Amniotic epithelial cell (primary cell): ENCODE measurements around the gene ARID1B.
"Not testable (repeated sequence)": the region's sequence is repeated elsewhere in the genome, so short reads cannot be mapped to it uniquely, and the experiment has no call there.

Experiments
- DNase-seq: peaks from one replicate; pipeline ENCODE4 v3.0.0-alpha.2; 2010; ENCODE audit warnings: low read depth

The ARID1B gene

DNA sequence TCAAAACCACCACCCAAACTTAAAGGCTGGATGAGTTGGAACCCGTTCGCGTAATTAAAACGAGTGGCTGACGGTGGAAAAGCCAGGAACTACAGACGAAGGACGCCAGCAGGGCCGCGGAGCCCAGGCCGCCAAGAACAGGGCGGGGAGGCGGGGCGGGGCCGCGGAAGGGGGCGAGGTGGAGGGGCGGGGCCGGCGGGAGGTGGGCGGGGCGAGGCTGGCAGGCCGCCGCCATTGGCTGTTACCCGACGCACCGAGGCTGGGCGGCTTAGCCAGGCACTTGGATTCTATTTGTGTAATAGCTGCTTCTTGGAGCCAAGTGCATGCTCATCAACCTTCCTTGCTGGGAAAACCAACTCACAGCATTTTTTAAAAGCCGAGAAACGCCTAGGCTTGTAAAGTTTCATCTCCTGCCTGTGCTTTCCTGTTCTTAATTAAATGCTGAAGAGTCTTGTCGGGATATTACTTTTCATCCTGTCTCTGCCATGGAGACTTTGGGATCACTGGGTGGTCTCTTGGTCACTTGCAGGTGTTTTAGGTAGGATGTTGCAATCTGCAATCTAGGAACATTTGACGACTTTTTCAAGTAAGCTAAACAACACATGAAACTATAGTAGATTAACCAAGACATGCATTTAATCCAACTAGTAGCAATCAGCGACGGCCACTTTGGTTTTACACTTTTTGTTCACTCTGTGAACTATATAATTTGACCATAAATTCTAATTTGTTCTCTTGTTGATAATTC, 245.0 kb downstream of the ARID1B start:
- peak; percentile 92 for DNase-seq

DNA sequence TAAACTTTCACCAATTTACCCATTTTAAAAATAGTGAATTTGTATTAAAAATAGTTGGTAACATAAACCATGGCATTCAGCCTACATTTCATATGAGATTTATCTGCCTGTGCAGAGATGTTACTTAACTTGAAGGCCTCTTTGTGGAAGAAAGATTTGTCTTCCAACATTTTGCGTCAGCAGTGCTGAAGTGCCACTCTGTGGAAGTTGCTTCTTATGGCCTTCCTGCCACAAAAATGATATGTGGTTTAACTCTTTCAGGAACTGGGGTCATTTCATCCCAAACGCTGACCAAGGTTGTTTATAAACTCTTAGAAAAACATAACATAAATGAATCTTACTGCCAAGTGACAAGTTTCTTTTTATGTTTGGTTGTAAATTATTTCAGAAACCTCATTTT, 246.8 kb downstream of the ARID1B start:
- DNase-seq, result peak; percentile 90

GRCh38 chr6:157024745-157025144, 247.6 kb downstream of the ARID1B start:
- peak; percentile 44 for DNase-seq

DNA sequence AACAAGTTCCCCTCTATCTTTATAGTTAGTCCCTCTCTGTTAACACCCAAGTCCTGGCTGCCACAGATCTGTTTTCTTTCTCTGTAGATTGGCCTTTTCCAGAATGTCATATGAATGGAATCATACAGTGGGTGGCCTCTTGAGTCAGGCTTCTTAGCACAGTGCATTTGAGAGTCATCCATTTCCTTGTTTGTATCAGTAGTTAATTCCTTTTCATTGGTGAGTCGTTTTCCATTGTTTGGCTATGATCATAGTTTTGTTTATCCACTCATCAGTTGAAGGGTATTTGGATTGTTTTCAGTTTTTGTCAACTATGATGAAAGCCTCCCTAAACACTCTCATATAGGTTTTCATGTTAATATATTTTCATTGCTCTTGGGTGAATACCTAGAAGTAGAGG, 248.3 kb downstream of the ARID1B start:
- peak; percentile 40 for DNase-seq

DNA sequence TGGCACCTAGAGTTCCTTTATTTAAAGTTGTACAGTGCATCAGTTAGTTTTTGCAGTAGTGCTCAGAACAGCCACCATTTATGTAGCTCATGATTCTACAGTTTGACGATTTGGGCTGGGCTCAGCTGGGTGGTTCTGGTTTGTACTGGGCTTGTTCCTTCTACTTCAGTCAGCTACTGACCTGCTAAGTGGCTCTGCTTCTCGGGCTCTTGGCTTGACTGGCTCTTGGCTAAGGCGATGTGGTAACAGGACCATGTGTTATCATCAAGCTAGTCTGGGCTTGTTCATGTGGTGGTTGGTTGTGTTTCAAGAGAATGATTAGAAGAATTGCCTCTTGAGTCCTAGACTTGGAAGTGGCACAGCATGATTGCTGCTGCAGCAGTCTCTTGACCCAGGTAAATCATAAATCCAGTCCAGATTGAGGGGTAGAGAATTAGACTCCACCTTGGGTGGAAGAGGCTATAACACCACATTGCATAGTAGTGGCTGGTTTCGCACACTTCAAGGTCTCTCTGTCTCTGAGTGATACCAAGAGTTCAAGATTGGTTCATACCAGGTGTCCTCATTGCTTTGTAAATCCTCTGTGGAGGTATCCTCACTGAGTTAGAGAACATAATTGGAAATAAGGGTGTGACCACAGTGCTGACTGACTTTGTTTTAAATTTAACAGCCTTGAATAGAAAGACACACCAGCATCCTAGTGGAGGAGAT, 253.0 kb downstream of the ARID1B start:
- peak; percentile 19 for DNase-seq

GRCh38 chr6:157030755-157031154, 253.6 kb downstream of the ARID1B start:
- DNase-seq, result no peak

GRCh38 chr6:157032923-157033322, 255.7 kb downstream of the ARID1B start:
- no peak for DNase-seq

DNA sequence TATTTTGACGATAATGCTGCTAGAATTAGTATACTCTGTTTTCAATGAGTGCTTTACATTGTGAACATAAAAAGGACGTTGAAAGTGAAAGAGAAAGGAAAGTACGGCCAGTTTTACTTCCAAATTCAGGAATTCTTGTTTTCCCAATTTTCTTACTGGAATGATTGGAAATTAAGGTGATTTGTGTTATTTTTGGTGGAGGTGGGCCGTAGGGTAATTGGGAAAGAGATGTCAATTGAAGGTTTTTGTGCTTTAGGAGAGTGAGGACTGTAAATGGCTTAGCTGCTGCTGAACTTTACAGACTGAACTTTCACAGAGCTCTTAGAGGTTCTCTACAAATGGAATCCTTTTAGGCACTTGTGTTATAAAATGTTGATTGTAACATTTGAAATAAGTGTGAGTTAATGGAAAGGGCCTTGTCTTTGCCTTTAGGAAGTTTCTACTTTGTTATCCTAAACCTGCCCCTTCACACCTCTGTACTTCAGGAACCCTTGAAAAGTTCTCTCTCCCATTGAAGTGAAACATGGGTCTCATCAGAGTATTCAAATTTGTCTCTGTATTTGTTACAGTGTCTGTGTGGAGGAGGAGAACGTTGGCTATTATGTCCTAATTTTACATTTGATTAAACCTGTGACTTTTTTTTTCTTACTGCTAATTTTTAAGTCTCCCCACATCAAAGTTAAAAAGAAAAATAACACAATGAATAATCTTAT, 256.4 kb downstream of the ARID1B start:
- no peak for DNase-seq

- DNase-seq, result peak; percentile 65
These were observed 257.5 kb downstream of the ARID1B start for GRCh38 chr6:157034436-157035230.

DNA sequence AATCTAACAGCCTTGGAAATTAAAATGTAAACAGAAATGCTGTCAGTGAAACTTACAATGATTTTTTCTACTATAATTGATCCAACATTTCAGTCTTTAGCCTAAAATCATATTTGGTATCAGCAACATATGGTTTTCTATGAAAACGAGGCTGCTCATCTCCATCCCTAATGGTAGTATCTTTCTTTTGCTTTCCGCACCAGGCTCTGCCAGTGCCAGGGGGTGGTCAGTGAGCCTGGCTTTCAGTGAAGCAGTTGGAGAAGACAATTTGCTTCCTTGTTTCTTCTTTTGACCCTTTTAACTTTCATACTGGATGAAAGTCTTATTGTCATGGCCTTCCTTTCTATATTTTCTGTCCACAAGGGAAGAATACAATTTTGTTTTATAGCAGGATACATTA, 258.4 kb downstream of the ARID1B start:
- DNase-seq, result no peak

DNA sequence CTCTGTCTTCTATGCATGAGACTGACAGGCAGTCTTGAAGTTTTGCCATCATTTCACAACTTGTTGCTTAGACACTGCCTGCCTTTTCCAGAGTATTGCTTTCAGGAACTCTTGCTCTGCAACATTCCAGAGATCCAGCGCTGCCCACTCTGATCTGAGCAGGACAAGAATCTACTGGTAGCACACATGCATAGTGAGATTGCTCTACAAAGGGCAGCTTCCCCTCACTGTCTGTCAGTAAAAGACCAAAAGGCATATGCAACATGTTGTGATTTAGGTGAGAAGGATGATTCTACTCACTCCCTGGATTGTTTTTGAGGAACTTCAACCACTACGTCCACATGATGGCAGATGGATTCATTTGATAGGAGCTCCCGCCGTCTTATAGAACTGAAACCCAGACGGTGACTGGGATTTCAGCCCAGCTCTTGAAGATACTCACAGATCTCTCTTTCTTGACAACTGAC, 259.1 kb downstream of the ARID1B start:
- peak; percentile 83 for DNase-seq

DNA sequence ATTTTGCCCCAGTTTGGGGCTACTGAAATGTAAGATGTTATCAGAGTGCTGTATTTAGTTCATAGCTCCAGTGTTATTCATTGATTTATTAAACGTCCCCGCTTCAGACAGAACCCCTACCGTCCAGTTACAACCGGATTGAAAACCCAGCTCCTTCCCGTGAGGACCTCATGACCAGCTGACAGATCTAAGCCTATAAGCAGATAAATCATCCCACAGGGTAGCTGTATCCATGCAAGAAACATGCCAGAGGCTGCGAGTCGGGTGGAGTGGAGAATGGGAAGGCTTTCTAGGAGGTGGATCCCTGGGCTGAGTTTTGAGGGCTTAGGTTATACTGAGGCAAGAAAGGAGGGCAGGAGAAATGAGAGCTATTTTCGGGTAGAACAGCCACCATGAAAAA, 260.0 kb downstream of the ARID1B start:
- peak; percentile 74 for DNase-seq

GRCh38 chr6:157038610-157039009, 261.4 kb downstream of the ARID1B start:
- DNase-seq, result no peak

DNA sequence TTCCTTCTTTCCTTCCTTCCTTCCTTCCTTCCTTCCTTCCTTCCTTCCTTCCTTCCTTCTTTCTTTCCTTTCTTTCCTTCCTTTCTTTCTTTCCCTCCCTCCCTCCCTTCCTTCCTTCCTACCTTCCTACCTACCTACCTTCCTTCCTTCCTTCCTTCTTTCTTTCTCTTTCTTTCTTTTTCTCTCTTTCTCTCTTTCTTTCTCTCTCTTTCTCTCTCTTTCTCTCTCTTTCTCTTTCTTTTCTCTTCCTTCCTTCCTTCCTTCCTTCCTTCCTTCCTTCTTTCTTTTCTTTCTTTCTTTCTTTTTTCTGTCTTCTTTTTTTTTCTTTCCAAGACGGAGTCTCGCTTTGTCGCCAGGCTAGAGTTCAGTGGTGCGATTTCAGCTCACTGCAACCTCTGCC, 262.5 kb downstream of the ARID1B start:
- DNase-seq, result not testable (repeated sequence)

GRCh38 chr6:157040191-157040590, 263.0 kb downstream of the ARID1B start:
- DNase-seq, result no peak

DNA sequence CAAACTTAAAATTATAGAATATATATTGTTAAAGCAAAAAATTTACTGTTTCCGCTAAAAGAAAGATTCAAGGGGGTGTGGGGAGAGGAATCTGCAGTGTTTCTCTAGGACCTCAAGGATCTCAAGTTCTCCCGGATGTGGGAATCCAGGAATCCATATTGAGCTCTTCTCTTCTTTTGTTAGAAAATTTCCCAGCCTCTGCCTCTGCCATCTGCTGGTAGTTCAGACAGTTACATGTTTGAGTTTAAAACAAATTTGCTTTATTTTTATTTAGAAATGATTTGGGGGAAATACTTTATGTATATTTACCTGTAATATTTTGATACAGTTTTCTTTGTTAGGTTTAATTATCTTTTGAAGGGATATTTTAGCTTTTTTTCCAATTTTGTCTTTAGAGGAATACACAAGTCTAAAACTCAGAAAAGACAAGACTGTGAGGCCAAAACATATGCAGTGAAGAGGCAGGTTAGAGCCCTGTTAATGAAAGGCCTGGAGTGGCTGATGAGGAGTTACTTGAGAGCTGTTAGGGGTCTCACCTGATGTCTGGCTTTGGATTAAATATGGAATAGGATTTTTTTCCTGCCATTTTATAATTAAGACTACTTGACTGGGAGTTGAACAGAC, 268.8 kb downstream of the ARID1B start:
- DNase-seq, result peak; percentile 77

- DNase-seq, result no peak
These were observed 269.6 kb downstream of the ARID1B start for GRCh38 chr6:157046776-157047175.

DNA sequence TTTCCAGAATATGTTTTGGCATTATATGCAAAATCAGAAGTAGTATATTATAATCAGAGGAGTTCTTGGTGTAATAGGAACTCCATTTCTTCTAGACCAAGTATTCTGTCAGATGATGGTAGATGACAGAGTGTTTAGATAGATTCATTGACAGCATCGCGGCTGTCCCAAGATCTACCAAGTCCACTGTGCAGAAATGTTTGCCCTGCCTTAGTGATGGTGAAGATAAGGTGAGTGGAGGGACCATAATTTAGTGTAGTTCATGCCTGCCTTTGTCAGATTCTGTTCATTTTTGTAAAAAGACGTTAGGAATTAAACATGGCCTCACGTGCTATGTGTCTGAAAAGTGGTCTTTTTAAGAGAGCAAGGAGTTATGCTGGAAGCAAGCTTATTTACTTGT, 270.1 kb downstream of the ARID1B start:
- no peak for DNase-seq

GRCh38 chr6:157047951-157048350, 270.8 kb downstream of the ARID1B start:
- DNase-seq, result no peak

DNA sequence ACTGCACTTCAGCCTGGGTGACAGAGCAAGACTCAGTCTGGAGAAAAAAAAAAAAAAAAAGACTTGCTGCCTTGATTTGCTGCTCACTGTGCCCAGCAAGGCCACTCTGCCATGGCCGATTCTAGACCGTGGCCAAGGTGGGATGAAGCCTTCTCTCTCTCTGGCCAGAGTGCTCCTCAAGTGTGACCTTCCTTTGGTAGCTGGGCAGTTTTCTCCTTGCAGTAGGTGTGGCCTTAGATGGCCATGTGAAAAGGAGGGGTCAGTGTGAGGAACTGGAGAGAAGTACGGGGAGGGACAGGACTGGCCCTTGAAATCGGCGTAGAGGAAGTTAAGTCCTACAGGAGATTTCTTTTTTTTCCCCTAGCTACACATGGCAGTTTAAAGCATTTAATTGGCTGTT, 272.0 kb downstream of the ARID1B start:
- DNase-seq, result no peak

GRCh38 chr6:157050537-157051265, 273.5 kb downstream of the ARID1B start:
- DNase-seq, result no peak
